RWPE1 (cell line): Measurements from ENCODE around the gene OR4S1.
"Not testable (repeated sequence)": the region's sequence is repeated elsewhere in the genome, so short reads cannot be mapped to it uniquely, and the experiment has no call there.

Source experiments
- CTCF ChIA-PET: fragments of 350-600 bp; sonication (Branson Sonifier 250); formaldehyde crosslinking; extraction: SDS; loops from one replicate; lab custom pipeline; 2021; lab: Yijun Ruan, JAX
- POLR2A ChIA-PET: fragments of 400-600 bp; formaldehyde crosslinking; extraction: SDS; loops from one replicate; lab custom pipeline; 2020; ENCODE audit warnings: antibody characterized with exemption; ENCODE audit not compliant: low non-redundant PET; lab: Yijun Ruan, JAX
- DNase-seq: peaks from one replicate; pipeline ENCODE4 v3.0.0; 2012; ENCODE audit warnings: low spot score
- H3K27ac ChIP-seq: fragments of 450-650 bp; 2 replicates; pipeline ENCODE4 v1.5.1; 2017
- CTCF ChIP-seq: fragments of 450-650 bp; conservative IDR thresholded peaks from 2 replicates; pipeline ENCODE4 v1.5.1; 2017; ENCODE audit warnings: low read depth, mild to moderate bottlenecking

OR4S1 gene

GRCh38 chr11:48341466-48341865 is 35.4 kb downstream of the OR4S1 start:
- no peak overlapping the region for H3K27ac ChIP-seq
- ChIA-PET POLR2A (no interaction called here), CTCF (no interaction called here)
- DNase-seq: no peak
- no peak for TF ChIP-seq CTCF

GRCh38 chr11:48342505-48342904 is 36.5 kb downstream of the OR4S1 start:
- POLR2A ChIA-PET, H3K27ac ChIP-seq, CTCF ChIA-PET, DNase-seq: not testable (repeated sequence)

GRCh38 chr11:48346286-48346685 is 40.3 kb downstream of the OR4S1 start:
- DNase-seq, H3K27ac ChIP-seq, CTCF ChIA-PET, POLR2A ChIA-PET: not testable (repeated sequence)

GRCh38 chr11:48354013-48354412 is 48.0 kb downstream of the OR4S1 start:
- TF ChIP-seq CTCF: no peak
- no peak overlapping the region for H3K27ac ChIP-seq
- CTCF ChIA-PET: no interaction called here
- POLR2A ChIA-PET: no interaction called here
- DNase-seq: no peak

- H3K27ac ChIP-seq: no peak overlapping the region
- TF ChIP-seq CTCF: no peak
- no peak for DNase-seq
- CTCF ChIA-PET: no interaction called here
- POLR2A ChIA-PET: no interaction called here
Observed at GRCh38 chr11:48354677-48355076, 48.7 kb downstream of the OR4S1 start.
